GM12892 (cell line): ENCODE measurements around the gene ELAPOR1.

Experiments used
- POLR2A ChIP-seq: IDR thresholded peaks from 2 replicates; pipeline ENCODE4 v1.6.1; 2011; ENCODE audit warnings: low read depth, low read length, control low read depth
- POLR2AphosphoS5 ChIP-seq: IDR thresholded peaks from 2 replicates; pipeline ENCODE4 v1.6.1; 2011; ENCODE audit warnings: low read depth, low read length, control low read depth
- TAF1 ChIP-seq: IDR thresholded peaks from 2 replicates; pipeline ENCODE4 v1.6.1; 2011; ENCODE audit warnings: low read depth, mild to moderate bottlenecking, control low read depth, low read length, borderline replicate concordance

DNA sequence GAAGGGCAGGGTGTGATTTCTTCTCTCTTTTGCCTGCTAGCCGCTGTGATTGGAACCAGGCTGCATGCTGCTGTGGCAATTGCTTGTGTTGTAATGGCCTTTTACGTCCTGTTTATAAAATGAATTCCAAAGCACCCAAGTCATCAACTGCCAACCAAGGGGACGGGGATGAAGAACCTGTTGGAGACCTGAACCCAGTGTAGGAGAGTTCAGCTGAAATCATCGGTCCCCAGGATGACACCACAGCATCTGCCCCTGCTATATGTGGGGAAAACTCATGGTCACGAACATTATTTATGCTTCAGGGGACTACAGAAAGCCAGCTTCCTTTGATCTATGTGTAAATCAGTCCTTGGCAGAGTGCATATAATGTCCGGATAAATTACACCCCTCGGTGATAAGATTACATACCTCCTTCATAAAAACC is 19.5 kb upstream of the ELAPOR1 start:
- TF ChIP-seq POLR2AphosphoS5: no peak
- TF ChIP-seq POLR2A: no peak
- TF ChIP-seq TAF1: no peak
